Large intestine (tissue), 3 donors: ENCODE results near the gene KRTAP12-1. TPM values are rescaled to one million over a fixed set of nuclear protein-coding genes. Genes with fewer than 3 reads are reported as not detected.
"Not testable (repeated sequence)": the region's sequence is repeated elsewhere in the genome, so short reads cannot be mapped to it uniquely, and the experiment has no call there.

Experiments used
- DNase-seq, 2 donors: peaks; one replicate each; pipeline versions ENCODE4 v3.0.0 to v3.0.0-alpha.2; 2013
- H3K27ac ChIP-seq: one replicate; pipeline ENCODE4 v1.5.1; 2013; ENCODE audit warnings: low read length
- H3K27me3 ChIP-seq: 2 replicates; pipeline ENCODE4 v1.6.1; 2013; ENCODE audit warnings: low read length; ENCODE audit not compliant: control insufficient read depth, insufficient read depth
- H3K36me3 ChIP-seq: 2 replicates; pipeline ENCODE4 v1.6.1; 2013; ENCODE audit warnings: low read length; ENCODE audit not compliant: control insufficient read depth, insufficient read depth
- H3K4me1 ChIP-seq: one replicate; pipeline ENCODE4 v1.6.1; 2013; ENCODE audit warnings: low read length; ENCODE audit not compliant: control insufficient read depth, insufficient read depth
- H3K4me3 ChIP-seq: one replicate; pipeline ENCODE4 v1.5.1; 2013; ENCODE audit warnings: low read length
- H3K9me3 ChIP-seq: one replicate; pipeline ENCODE4 v1.6.1; 2013; ENCODE audit warnings: mild to moderate bottlenecking, low read depth, low read length, moderate library complexity; ENCODE audit not compliant: control insufficient read depth
- WGBS: methylation state at CpG from one replicate; pipeline ENCODE4 v1.1.5; 2013; ENCODE audit warnings: low lambda C conversion rate; ENCODE audit not compliant: insufficient coverage; 5-methylcytosine and 5-hydroxymethylcytosine counted together
- polyA plus RNA-seq: library from polyadenylated mRNA; unstranded; fragments of 120-200 nt; gene quantifications from one replicate; pipeline ENCODE4 v1.2.1, GENCODE V29; 2013

Gene KRTAP12-1
- polyA plus RNA-seq, 1 donor = not detected

DNA sequence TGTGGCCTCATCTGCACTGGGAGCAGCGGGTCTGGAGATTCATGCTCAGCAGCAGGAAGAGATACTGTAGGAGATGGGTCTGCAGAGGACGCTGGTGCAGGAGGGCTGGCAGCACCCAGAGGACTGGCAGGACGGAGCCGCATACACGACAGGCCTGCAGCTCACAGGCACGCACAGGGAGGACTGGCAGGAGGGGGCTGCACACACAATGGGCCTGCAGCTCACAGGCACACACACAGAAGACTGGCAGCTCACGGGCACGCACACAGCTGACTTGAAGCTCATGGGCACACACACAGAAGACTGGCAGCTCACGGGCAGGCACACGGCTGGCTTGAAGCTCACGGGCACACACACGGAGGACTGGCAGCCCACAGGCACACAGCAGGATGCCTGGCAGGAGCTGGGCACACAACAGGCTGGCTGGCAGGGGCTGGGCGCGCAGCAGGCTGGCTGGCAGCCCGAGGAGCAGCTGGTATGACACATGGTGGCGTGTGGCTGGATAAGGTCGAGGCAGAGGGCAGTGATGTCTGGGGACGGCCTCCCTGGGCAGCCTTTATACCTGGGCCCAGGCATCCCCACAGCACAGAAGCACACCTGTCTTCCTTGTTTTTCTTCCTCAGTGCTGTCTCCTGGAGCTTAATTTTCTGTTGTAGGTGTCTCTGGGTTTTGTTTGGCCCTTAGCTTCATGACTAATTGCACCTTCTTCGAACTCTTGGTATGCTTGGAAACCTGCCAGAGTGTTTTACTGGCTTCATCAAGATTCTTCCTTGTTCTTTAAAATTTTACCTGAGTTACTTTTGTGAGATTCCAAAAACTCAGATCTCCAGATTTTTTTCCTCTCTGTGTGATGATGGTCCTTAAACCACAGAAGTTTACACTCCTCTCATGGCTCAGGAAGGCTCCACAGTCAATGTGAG lies 15.3 kb downstream of the KRTAP12-1 start, which contains the start of gene KRTAP12-2:
TSS of gene KRTAP12-2 (minus strand) at position 527 of the 920 bp plus-strand sequence. CDS start at position 486, 41 bp downstream.
- Histone ChIP-seq H3K9me3 (peaks cover 9% of the 10 kb centered on the region), H3K4me3 (no peak within 1 kb of the TSS), H3K36me3 (no peaks in the 10 kb centered on the region), H3K27me3 (no peaks in the 10 kb centered on the region), H3K27ac (no peak within 1 kb of the TSS), H3K4me1 (no peaks in the 10 kb centered on the region)
- DNase-seq = no peak
- 83% methylated on average over 1 of the region's 19 CpGs for WGBS

DNA sequence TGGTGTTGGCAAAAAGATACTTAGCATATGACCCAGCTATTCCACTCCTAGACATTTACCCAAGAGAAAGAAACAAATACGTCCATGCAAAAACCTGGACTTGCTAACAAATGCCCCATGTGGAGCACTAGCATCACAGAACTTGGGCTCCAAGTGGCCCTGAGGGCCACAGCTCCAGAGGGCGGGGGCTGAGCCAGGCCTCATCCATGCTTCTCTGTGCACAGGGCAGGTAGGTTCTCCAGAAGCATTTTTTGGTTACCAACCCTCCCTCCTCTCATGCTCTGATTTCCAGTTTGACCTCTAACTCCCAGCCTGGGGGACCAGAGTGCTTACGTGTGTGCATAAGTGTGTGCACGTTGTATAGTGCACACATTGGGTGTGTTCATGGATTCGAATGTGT lies 17.3 kb downstream of the KRTAP12-1 start:
- no peak for DNase-seq
- no peaks in the 10 kb centered on the region for H3K36me3 ChIP-seq
- WGBS = no CpG with 5 or more reads among the region's 5 CpGs

GRCh38 chr21:44661567-44661966 lies 20.4 kb downstream of the KRTAP12-1 start:
- not testable (repeated sequence) for H3K4me3 ChIP-seq, DNase-seq, H3K27me3 ChIP-seq, H3K4me1 ChIP-seq, H3K27ac ChIP-seq, H3K36me3 ChIP-seq, H3K9me3 ChIP-seq
- whole genome bisulfite sequencing = 59% methylated on average over 3 of the region's 7 CpGs

More for the DNA sequence above, 17.3 kb downstream of the KRTAP12-1 start:
- Histone ChIP-seq H3K4me3 (no peak overlapping the region), H3K27me3 (peaks cover 2% of the 10 kb centered on the region), H3K4me1 (no peaks in the 10 kb centered on the region), H3K27ac (no peak overlapping the region), H3K9me3 (no peaks in the 10 kb centered on the region)

GRCh38 chr21:44658913-44659595 lies 22.9 kb downstream of the KRTAP12-1 start:
- no peaks in the 10 kb centered on the region for H3K4me1 ChIP-seq
- no peak overlapping the region for H3K4me3 ChIP-seq
- no peak overlapping the region for H3K27ac ChIP-seq
- WGBS = no CpG with 5 or more reads among the region's 11 CpGs
- no peaks in the 10 kb centered on the region for H3K36me3 ChIP-seq
- peaks cover 3% of the 10 kb centered on the region for H3K9me3 ChIP-seq
- no peak for DNase-seq
- H3K27me3 ChIP-seq = peaks cover 2% of the 10 kb centered on the region

GRCh38 chr21:44658541-44658910 lies 23.4 kb downstream of the KRTAP12-1 start:
- Histone ChIP-seq H3K9me3 (peaks cover 3% of the 10 kb centered on the region), H3K36me3 (no peaks in the 10 kb centered on the region), H3K4me3 (no peak overlapping the region), H3K27ac (no peak overlapping the region), H3K4me1 (no peaks in the 10 kb centered on the region), H3K27me3 (peaks cover 2% of the 10 kb centered on the region)
- no peak for DNase-seq
- WGBS = no CpG with 5 or more reads among the region's 5 CpGs

DNA sequence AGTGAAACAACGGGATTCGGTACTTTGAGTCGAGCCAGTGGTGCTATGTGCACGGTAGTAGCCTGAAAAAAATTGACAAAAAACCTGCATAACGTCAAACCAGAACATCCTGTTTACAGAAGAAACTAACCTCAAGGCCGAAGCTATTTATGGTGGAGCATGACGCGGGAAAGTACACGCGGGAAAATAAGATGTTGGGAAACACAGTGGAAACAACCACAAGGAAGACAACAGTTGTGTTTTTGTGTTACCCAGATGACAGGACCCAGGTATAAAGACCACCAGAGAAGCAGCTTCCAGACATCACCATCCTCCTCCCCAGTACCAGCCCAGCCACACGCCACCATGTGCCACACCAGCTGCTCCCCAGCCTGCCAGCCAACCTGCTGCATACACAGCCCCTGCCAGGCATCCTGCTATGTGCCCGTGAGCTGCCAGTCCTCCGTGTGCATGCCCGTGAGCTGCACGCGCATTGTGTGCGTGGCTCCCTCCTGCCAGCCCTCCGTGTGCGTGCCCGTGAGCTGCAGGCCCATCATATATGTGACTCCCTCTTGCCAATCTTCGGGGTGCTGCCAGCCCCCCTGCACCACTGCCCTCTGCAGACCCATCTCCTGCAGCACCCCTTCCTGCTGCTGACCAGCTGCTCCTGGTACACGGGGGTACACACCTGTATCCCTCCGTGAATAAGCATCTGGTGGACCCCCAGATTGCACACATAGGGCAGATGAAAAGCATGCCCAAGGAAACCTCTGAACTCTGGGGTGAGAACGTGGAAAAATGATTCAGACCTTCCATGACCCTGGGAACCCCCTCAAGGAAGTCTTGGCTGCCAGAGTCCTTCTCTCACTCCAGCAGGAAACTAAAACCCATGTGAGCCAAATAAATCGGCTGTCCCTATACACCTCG lies 24.1 kb downstream of the KRTAP12-1 start, which contains the start of gene KRTAP12-3:
TSS of gene KRTAP12-3 (plus strand) at position 298 of the 906 bp plus-strand sequence. CDS start at position 346, 48 bp downstream.
- Histone ChIP-seq H3K9me3 (peaks cover 3% of the 10 kb centered on the region), H3K27me3 (peaks cover 2% of the 10 kb centered on the region), H3K36me3 (no peaks in the 10 kb centered on the region), H3K4me1 (no peaks in the 10 kb centered on the region), H3K4me3 (no peak within 1 kb of the TSS), H3K27ac (no peak within 1 kb of the TSS)
- WGBS = 30% methylated on average over 2 of the region's 26 CpGs
- DNase-seq = no peak

- no peaks in the 10 kb centered on the region for H3K36me3 ChIP-seq
- no peak for DNase-seq
These were observed 25.1 kb downstream of the KRTAP12-1 start for GRCh38 chr21:44656868-44657267.

GRCh38 chr21:44654576-44655175 lies 27.3 kb downstream of the KRTAP12-1 start, which contains the start of gene KRTAP12-4:
KRTAP12-4 (minus strand) TSS chr21:44654659; CDS start chr21:44654614, 45 bp downstream.
- Histone ChIP-seq H3K27ac (no peak within 1 kb of the TSS), H3K9me3 (peaks cover 3% of the 10 kb centered on the region), H3K4me3 (no peak within 1 kb of the TSS), H3K36me3 (no peaks in the 10 kb centered on the region), H3K4me1 (no peaks in the 10 kb centered on the region), H3K27me3 (no peaks in the 10 kb centered on the region)
- WGBS = no CpG with 5 or more reads among the region's 9 CpGs
- no peak for DNase-seq

More at GRCh38 chr21:44656868-44657267, 25.1 kb downstream of the KRTAP12-1 start:
- Histone ChIP-seq H3K9me3 (peaks cover 3% of the 10 kb centered on the region), H3K4me1 (no peaks in the 10 kb centered on the region), H3K27me3 (peaks cover 2% of the 10 kb centered on the region), H3K4me3 (no peak overlapping the region), H3K27ac (no peak overlapping the region)
- WGBS = no CpG with 5 or more reads among the region's 1 CpG

- Histone ChIP-seq H3K9me3 (peaks cover 3% of the 10 kb centered on the region), H3K4me1 (no peaks in the 10 kb centered on the region), H3K27ac (no peak overlapping the region), H3K36me3 (no peaks in the 10 kb centered on the region), H3K4me3 (no peak overlapping the region), H3K27me3 (no peaks in the 10 kb centered on the region)
- DNase-seq = no peak
- WGBS = 100% methylated on average over 1 of the region's 17 CpGs
These were observed 28.0 kb downstream of the KRTAP12-1 start for GRCh38 chr21:44653656-44654575.
